Pulmonary artery endothelial cell (primary cell): ENCODE results near the gene ZNF20. TPM values are rescaled to one million over a fixed set of nuclear protein-coding genes. Genes with fewer than 3 reads are reported as not detected.

Experiments used
- DNase-seq: peaks from one replicate; pipeline ENCODE4 v3.0.0-alpha.2; 2011; ENCODE audit warnings: low read depth, low spot score
- total RNA-seq: library from RNA; depleted of rRNA; stranded (reverse); fragments of >200 nt; gene quantifications from 2 replicates; pipeline ENCODE4 v1.2.3, GENCODE V29; 2014

Gene ZNF20
- 2.7 and 3.7 TPM in 2 replicates for total RNA-seq

GRCh38 chr19:12139885-12140544 is at the start of gene ZNF20:
TSS of gene ZNF20 (minus strand) at chr19:12140350. CDS start at chr19:12140182, 168 bp downstream.
- DNase-seq, result peak; percentile 81

GRCh38 chr19:12187625-12188024 is 47.5 kb upstream of the ZNF20 start:
- no peak for DNase-seq

GRCh38 chr19:12180377-12180776 is 40.2 kb upstream of the ZNF20 start:
- no peak for DNase-seq

GRCh38 chr19:12166626-12167025 is 26.5 kb upstream of the ZNF20 start:
- DNase-seq, result no peak

- DNase-seq, result no peak
These were observed 23.7 kb upstream of the ZNF20 start for GRCh38 chr19:12163826-12164225.

GRCh38 chr19:12162882-12163806 is 23.0 kb upstream of the ZNF20 start, which contains the start of gene ZNF136:
TSS of gene ZNF136 (plus strand) at chr19:12163096. CDS start at chr19:12163204, 108 bp downstream.
- DNase-seq, result peak; percentile 88

GRCh38 chr19:12162513-12162881 is 22.3 kb upstream of the ZNF20 start:
- no peak for DNase-seq

GRCh38 chr19:12159773-12160414 is 19.7 kb upstream of the ZNF20 start:
- DNase-seq, result no peak

GRCh38 chr19:12156223-12157058 is 16.3 kb upstream of the ZNF20 start, which contains the start of gene ZNF625:
TSS of gene ZNF625 (minus strand) at chr19:12156734. CDS start at chr19:12156558, 176 bp downstream.
- DNase-seq, result peak; percentile 46

- no peak for DNase-seq
These were observed 15.2 kb upstream of the ZNF20 start for GRCh38 chr19:12155324-12155860.

- DNase-seq, result no peak
These were observed 5.2 kb upstream of the ZNF20 start for GRCh38 chr19:12145348-12145747.

- DNase-seq, result no peak
These were observed 1.2 kb upstream of the ZNF20 start for GRCh38 chr19:12141405-12141736.

- peak; percentile 35 for DNase-seq
These were observed 625 bp upstream of the ZNF20 start for GRCh38 chr19:12140545-12141404.

GRCh38 chr19:12139269-12139668 is 881 bp downstream of the ZNF20 start:
- DNase-seq, result no peak

- DNase-seq, result no peak
These were observed 2.8 kb downstream of the ZNF20 start for GRCh38 chr19:12137221-12137940.

GRCh38 chr19:12133069-12133468 is 7.1 kb downstream of the ZNF20 start:
- no peak for DNase-seq

- DNase-seq, result no peak
These were observed 13.4 kb downstream of the ZNF20 start for GRCh38 chr19:12126707-12127106.

GRCh38 chr19:12117201-12117970 is 22.8 kb downstream of the ZNF20 start:
- DNase-seq, result no peak
